ENCODE results near the gene CHIA.

DNA sequence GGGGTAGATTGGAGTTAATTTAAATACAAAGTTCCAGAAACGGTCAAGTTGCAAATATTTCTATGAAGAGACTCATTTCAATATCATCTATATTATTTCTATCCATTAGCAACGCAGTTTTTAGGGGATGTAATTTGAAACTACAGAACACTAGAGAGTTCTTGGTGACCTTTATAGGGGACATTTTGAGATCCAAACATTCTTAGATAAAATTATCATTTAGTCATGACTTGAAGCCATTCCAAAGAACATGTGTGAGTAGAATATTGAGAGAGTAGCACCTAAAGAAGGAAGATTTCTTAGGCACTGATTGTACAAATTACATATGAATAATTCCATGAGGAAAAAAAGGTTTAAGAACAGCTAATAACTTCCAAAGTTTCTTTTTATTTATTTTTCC lies 19.0 kb downstream of the CHIA start:
- TF ChIP-seq EZH2 (optimal IDR thresholded peaks at IDR 0.05; ENCODE audit: low read depth, low read length) (no peak), EZH2phosphoT487 (IDR thresholded peaks at IDR 0.05; ENCODE audit: low read length) (no peak)
- TF ChIP-seq, protein P1, sequence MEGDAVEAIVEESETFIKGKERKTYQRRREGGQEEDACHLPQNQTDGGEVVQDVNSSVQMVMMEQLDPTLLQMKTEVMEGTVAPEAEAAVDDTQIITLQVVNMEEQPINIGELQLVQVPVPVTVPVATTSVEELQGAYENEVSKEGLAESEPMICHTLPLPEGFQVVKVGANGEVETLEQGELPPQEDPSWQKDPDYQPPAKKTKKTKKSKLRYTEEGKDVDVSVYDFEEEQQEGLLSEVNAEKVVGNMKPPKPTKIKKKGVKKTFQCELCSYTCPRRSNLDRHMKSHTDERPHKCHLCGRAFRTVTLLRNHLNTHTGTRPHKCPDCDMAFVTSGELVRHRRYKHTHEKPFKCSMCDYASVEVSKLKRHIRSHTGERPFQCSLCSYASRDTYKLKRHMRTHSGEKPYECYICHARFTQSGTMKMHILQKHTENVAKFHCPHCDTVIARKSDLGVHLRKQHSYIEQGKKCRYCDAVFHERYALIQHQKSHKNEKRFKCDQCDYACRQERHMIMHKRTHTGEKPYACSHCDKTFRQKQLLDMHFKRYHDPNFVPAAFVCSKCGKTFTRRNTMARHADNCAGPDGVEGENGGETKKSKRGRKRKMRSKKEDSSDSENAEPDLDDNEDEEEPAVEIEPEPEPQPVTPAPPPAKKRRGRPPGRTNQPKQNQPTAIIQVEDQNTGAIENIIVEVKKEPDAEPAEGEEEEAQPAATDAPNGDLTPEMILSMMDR (IDR thresholded peaks at IDR 0.05; ENCODE audit: low read length), result no peak
